IMR-90 (cell line): ENCODE measurements around the gene MAPKAP1. TPM values are rescaled to one million over a fixed set of nuclear protein-coding genes. Genes with fewer than 3 reads are reported as not detected.

ENCODE experiments used
- ATAC-seq: fragments of 200-7000 bp; cut with Tn5 transposase; 2 replicates; pipeline ENCODE4 v1.9.1; 2020; ENCODE audit warnings: low read depth, mild to moderate bottlenecking, moderate library complexity
- BruUV-seq: library from RNA; stranded (reverse); fragments of 400-500 nt; replicated peaks from 2 replicates; lab custom pipeline; 2021; lab: Mats Ljungman, UMichigan
- CTCF ChIA-PET: fragments of 300-600 bp; formaldehyde crosslinking; extraction: SDS; loops from one replicate; lab custom pipeline; 2021; ENCODE audit warnings: antibody characterized with exemption; lab: Yijun Ruan, JAX
- POLR2A ChIA-PET: fragments of 300-600 bp; sonication (Branson Sonifier 250); formaldehyde crosslinking; loops from one replicate; lab custom pipeline; 2022; ENCODE audit warnings: antibody characterized with exemption; ENCODE audit not compliant: unreplicated experiment; lab: Charles Lee
- DNase-seq: peaks from one replicate; pipeline ENCODE4 v3.0.0; 2013
- H2AFZ ChIP-seq: replicated peaks from 2 replicates; pipeline ENCODE3; 2013; ENCODE audit warnings: low read length, mild to moderate bottlenecking; ENCODE audit not compliant: poor library complexity
- H2AK5ac ChIP-seq: 2 replicates; pipeline ENCODE4 v1.6.1; 2013; ENCODE audit warnings: low read depth, low read length, inconsistent platforms
- H2AK9ac ChIP-seq: replicated peaks from 2 replicates; pipeline ENCODE3; 2013; ENCODE audit warnings: mild to moderate bottlenecking, low read depth, low read length, moderate library complexity; ENCODE audit not compliant: poor library complexity
- H2BK120ac ChIP-seq: 2 replicates; pipeline ENCODE4 v1.6.1; 2013; ENCODE audit warnings: low read depth, low read length, inconsistent platforms
- H2BK15ac ChIP-seq: 3 replicates; pipeline ENCODE4 v1.6.1; 2013; ENCODE audit warnings: low read depth, low read length, inconsistent platforms
- H2BK20ac ChIP-seq: 2 replicates; pipeline ENCODE4 v1.6.1; 2013; ENCODE audit warnings: low read depth, mild to moderate bottlenecking, inconsistent platforms, low read length, moderate library complexity
- H2BK5ac ChIP-seq: 2 replicates; pipeline ENCODE4 v1.6.1; 2013; ENCODE audit warnings: mild to moderate bottlenecking, low read depth, low read length, inconsistent platforms; ENCODE audit not compliant: poor library complexity, severe bottlenecking
- H3K14ac ChIP-seq: replicated peaks from 2 replicates; pipeline ENCODE4 v1.6.1; 2013; ENCODE audit warnings: low read depth, low read length, inconsistent platforms
- H3K18ac ChIP-seq: 2 replicates; pipeline ENCODE4 v1.6.1; 2013; ENCODE audit warnings: low read depth, low read length, control low read depth
- H3K23ac ChIP-seq: 2 replicates; pipeline ENCODE4 v1.6.1; 2013; ENCODE audit warnings: low read depth, low read length, inconsistent platforms
- H3K27ac ChIP-seq: 2 replicates; pipeline ENCODE4 v1.5.1; 2013; ENCODE audit warnings: mild to moderate bottlenecking, control low read depth, low read length; ENCODE audit not compliant: insufficient read depth
- H3K27me3 ChIP-seq: 2 replicates; pipeline ENCODE4 v1.6.1; 2013; ENCODE audit warnings: low read length; ENCODE audit not compliant: control insufficient read depth, insufficient read depth
- H3K36me3 ChIP-seq: 2 replicates; pipeline ENCODE4 v1.6.1; 2013; ENCODE audit warnings: low read length, mixed read lengths; ENCODE audit not compliant: control insufficient read depth, insufficient read depth
- H3K4ac ChIP-seq: 2 replicates; pipeline ENCODE4 v1.6.1; 2013; ENCODE audit warnings: low read depth, low read length, inconsistent platforms
- H3K4me1 ChIP-seq: 2 replicates; pipeline ENCODE4 v1.6.1; 2013; ENCODE audit warnings: low read length, mixed read lengths; ENCODE audit not compliant: control insufficient read depth, insufficient read depth
- H3K4me2 ChIP-seq: 2 replicates; pipeline ENCODE4 v1.6.1; 2013; ENCODE audit warnings: low read depth, mild to moderate bottlenecking, control low read depth, low read length, moderate library complexity
- H3K4me3 ChIP-seq: 2 replicates; pipeline ENCODE4 v1.5.1; 2013; ENCODE audit warnings: low read depth, mild to moderate bottlenecking, control low read depth, low read length, moderate library complexity; ENCODE audit not compliant: insufficient read depth
- H3K56ac ChIP-seq: 2 replicates; pipeline ENCODE4 v1.6.1; 2013; ENCODE audit warnings: low read length, inconsistent platforms; ENCODE audit not compliant: insufficient read depth; ENCODE audit errors: extremely low read depth
- H3K79me1 ChIP-seq, 2 experiments: 2 replicates each; pipeline ENCODE4 v1.6.1; 2013; ENCODE audit warnings: low read length in 2 of 2, inconsistent platforms in 1 of 2, low read depth in 1 of 2
- H3K9ac ChIP-seq: 2 replicates; pipeline ENCODE4 v1.6.1; 2013; ENCODE audit warnings: low read depth, low read length, control low read depth
- H3K9me1 ChIP-seq: 2 replicates; pipeline ENCODE4 v1.6.1; 2013; ENCODE audit warnings: low read length, inconsistent platforms; ENCODE audit not compliant: insufficient read depth
- H3K9me3 ChIP-seq: 2 replicates; pipeline ENCODE4 v1.6.1; 2013; ENCODE audit warnings: low read length; ENCODE audit not compliant: control insufficient read depth, insufficient read depth
- H4K20me1 ChIP-seq: 2 replicates; pipeline ENCODE4 v1.6.1; 2013; ENCODE audit warnings: low read length, inconsistent platforms; ENCODE audit not compliant: insufficient read depth
- H4K5ac ChIP-seq: 2 replicates; pipeline ENCODE4 v1.6.1; 2013; ENCODE audit warnings: mild to moderate bottlenecking, low read depth, low read length, control low read depth
- H4K8ac ChIP-seq, 2 experiments: 2 replicates each; pipeline ENCODE4 v1.6.1; 2013; ENCODE audit warnings: low read depth in 2 of 2, low read length in 2 of 2, control low read depth in 1 of 2, inconsistent platforms in 1 of 2
- H4K91ac ChIP-seq: 2 replicates; pipeline ENCODE4 v1.6.1; 2013; ENCODE audit warnings: low read depth, low read length, inconsistent platforms; ENCODE audit not compliant: insufficient read depth
- BHLHE40 ChIP-seq: fragments of 150-350 bp; IDR thresholded peaks from 2 replicates; pipeline ENCODE4 v1.6.1; 2016; ENCODE audit warnings: mild to moderate bottlenecking, low read depth, low read length
- ELK1 ChIP-seq: fragments of 150-350 bp; IDR thresholded peaks from 2 replicates; pipeline ENCODE4 v1.6.1; 2016; ENCODE audit warnings: low read depth, mild to moderate bottlenecking, low read length, moderate library complexity, borderline replicate concordance
- MAFK ChIP-seq: IDR thresholded peaks from 2 replicates; pipeline ENCODE4 v1.6.1; 2012; ENCODE audit warnings: low read depth, low read length, improper control_type of control experiment
- NFE2L2 ChIP-seq: fragments of 150-350 bp; IDR thresholded peaks from 2 replicates; pipeline ENCODE4 v1.6.1; 2016; ENCODE audit warnings: low read depth, mild to moderate bottlenecking, low read length
- RCOR1 ChIP-seq: IDR thresholded peaks from 2 replicates; pipeline ENCODE4 v1.6.1; 2012; ENCODE audit warnings: mild to moderate bottlenecking, low read length, improper control_type of control experiment; ENCODE audit not compliant: insufficient replicate concordance
- RFX5 ChIP-seq: IDR thresholded peaks from 2 replicates; pipeline ENCODE4 v1.8.0; 2012; ENCODE audit warnings: low read depth, mild to moderate bottlenecking, low read length, moderate library complexity
- SMC3 ChIP-seq: fragments of 150-350 bp; IDR thresholded peaks from 2 replicates; pipeline ENCODE4 v1.6.1; 2016; ENCODE audit warnings: low read depth, mild to moderate bottlenecking, antibody characterized with exemption, low read length, moderate library complexity
- WGBS, 2 experiments: methylation state at CpG; one replicate each; pipeline versions ENCODE4 v1.1.5 to v1.1.7; 2013; ENCODE audit warnings: missing lambda C conversion rate in 2 of 2; ENCODE audit not compliant: insufficient read length in 1 of 2; ENCODE audit errors: extremely low coverage in 2 of 2; 5-methylcytosine and 5-hydroxymethylcytosine counted together
- dilution Hi-C: fragments of 300-500 bp; cut with HindIII; formaldehyde crosslinking; loops from one replicate; pipeline ENCODE4 v1.14.3; 2018; ENCODE audit warnings: low sequenced_read_pairs; ENCODE audit not compliant: unreplicated experiment
- in situ Hi-C: fragments of 300-500 bp; cut with MboI; formaldehyde crosslinking; loops from 3 replicates; pipeline ENCODE4 v1.14.3; 2019; ENCODE audit warnings: low sequenced_read_pairs, inconsistent platforms, mixed read lengths
- intact Hi-C: fragments of 100-400 bp; cut with micrococcal nuclease; formaldehyde crosslinking; loops from 2 replicates; pipeline ENCODE4 v1.10.0; 2022
- polyA plus RNA-seq, 3 experiments: library from polyadenylated mRNA; depleted of rRNA; stranded (reverse); fragments of >200 nt; gene quantifications; 2 replicates each; pipeline ENCODE4 v1.2.3, GENCODE V29; 2012; ENCODE audit warnings: low replicate concordance in 1 of 3
- total RNA-seq: library from RNA; depleted of rRNA; stranded (reverse); fragments of >200 nt; gene quantifications from 2 replicates; pipeline ENCODE4 v1.2.3, GENCODE V29; 2012
- TF ChIP-seq, protein P1 (sequence below): conservative IDR thresholded peaks from 2 replicates; pipeline ENCODE4 v1.5.1; 2012; ENCODE audit warnings: mild to moderate bottlenecking, low read depth, low read length, improper control_type of control experiment
- TF ChIP-seq, protein P2 (sequence below): fragments of 150-350 bp; IDR thresholded peaks from 2 replicates; pipeline ENCODE4 v1.6.1; 2017; ENCODE audit warnings: mild to moderate bottlenecking, antibody characterized with exemption, low read length, low read depth

MAPKAP1 gene
- total and polyA plus RNA-seq, 2 of the 4 experiments (the other 2 are of a cell fraction), result 87.2 to 158 TPM

- TF ChIP-seq BHLHE40 (no peak), ELK1 (no peak), RCOR1 (no peak), MAFK (no peak), SMC3 (no peak), NFE2L2 (no peak), RFX5 (no peak)
- TF ChIP-seq, protein P1, sequence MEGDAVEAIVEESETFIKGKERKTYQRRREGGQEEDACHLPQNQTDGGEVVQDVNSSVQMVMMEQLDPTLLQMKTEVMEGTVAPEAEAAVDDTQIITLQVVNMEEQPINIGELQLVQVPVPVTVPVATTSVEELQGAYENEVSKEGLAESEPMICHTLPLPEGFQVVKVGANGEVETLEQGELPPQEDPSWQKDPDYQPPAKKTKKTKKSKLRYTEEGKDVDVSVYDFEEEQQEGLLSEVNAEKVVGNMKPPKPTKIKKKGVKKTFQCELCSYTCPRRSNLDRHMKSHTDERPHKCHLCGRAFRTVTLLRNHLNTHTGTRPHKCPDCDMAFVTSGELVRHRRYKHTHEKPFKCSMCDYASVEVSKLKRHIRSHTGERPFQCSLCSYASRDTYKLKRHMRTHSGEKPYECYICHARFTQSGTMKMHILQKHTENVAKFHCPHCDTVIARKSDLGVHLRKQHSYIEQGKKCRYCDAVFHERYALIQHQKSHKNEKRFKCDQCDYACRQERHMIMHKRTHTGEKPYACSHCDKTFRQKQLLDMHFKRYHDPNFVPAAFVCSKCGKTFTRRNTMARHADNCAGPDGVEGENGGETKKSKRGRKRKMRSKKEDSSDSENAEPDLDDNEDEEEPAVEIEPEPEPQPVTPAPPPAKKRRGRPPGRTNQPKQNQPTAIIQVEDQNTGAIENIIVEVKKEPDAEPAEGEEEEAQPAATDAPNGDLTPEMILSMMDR, result no peak
- TF ChIP-seq, protein P2, sequence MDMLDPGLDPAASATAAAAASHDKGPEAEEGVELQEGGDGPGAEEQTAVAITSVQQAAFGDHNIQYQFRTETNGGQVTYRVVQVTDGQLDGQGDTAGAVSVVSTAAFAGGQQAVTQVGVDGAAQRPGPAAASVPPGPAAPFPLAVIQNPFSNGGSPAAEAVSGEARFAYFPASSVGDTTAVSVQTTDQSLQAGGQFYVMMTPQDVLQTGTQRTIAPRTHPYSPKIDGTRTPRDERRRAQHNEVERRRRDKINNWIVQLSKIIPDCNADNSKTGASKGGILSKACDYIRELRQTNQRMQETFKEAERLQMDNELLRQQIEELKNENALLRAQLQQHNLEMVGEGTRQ, result no peak
- DNase-seq, result no peak
- Histone ChIP-seq H3K9ac (no peak overlapping the region), H2BK120ac (no peak overlapping the region), H2BK5ac (no peak overlapping the region), H3K27me3 (no peaks in the 10 kb centered on the region), H3K36me3 (no peaks in the 10 kb centered on the region), H3K9me3 (peaks cover 2% of the 10 kb centered on the region; the same call in 1 of the 2 replicates), H3K4me2 (no peak overlapping the region), H3K23ac (no peak overlapping the region), H2AFZ (no peak overlapping the region), H3K4me3 (no peak overlapping the region), H3K56ac (no peak overlapping the region), H4K91ac (no peak overlapping the region), H4K8ac (no peak overlapping the region), H2BK20ac (no peak overlapping the region), H2AK9ac (no peak overlapping the region), H3K4ac (no peak overlapping the region), H2AK5ac (no peak overlapping the region), H4K5ac (no peak overlapping the region), H3K14ac (no peak overlapping the region), H3K4me1 (peaks cover 3% of the 10 kb centered on the region; the same call in 1 of the 2 replicates), H4K20me1 (no peaks in the 10 kb centered on the region), H3K27ac (no peak overlapping the region), H3K79me1 (peaks cover 0 to 6% of the 10 kb centered on the region in 2 experiments; a peak in 1 of 4 replicates), H3K9me1 (peaks cover 10% of the 10 kb centered on the region), H3K18ac (no peak overlapping the region), H2BK15ac (no peak overlapping the region)
- intact Hi-C loops, result loop anchor here (2.0 kb wide), 1 partner anchor 336 kb away; the partner anchor contains the start of gene PBX3
- in situ Hi-C loops, result loop anchor here (25.0 kb wide), 1 partner anchor 1076 kb away; no protein-coding TSS in a partner anchor
- POLR2A ChIA-PET, result no interaction called here
- no TSS peak for BruUV-seq
- CTCF ChIA-PET, result no interaction called here
- ATAC-seq, result no peak
- WGBS, 2 experiments, result 93% methylated on average over 3 of the region's 14 CpGs; no CpG with 5 or more reads in 1 of the 2 experiments
- dilution Hi-C loops, result no loop called here
These were observed 295.7 kb downstream of the MAPKAP1 start for GRCh38 chr9:125411171-125411756.
